CD4-positive, alpha-beta T cell treated with Interferon alpha-2 for 1 hour (primary cell): ENCODE measurements around the gene DCBLD1.

Experiments used
- DNase-seq, 2 donors: peaks; one replicate each; pipeline ENCODE4 v3.0.0-alpha.2; 2020 to 2022

Gene DCBLD1

GRCh38 chr6:117473401-117473800 is 9.1 kb upstream of the DCBLD1 start:
- no peak for DNase-seq

GRCh38 chr6:117477988-117478852 is 4.3 kb upstream of the DCBLD1 start:
- peak; percentile 17 to 43 for DNase-seq

GRCh38 chr6:117478853-117479231 is 3.6 kb upstream of the DCBLD1 start:
- DNase-seq, result no peak

GRCh38 chr6:117480651-117481050 is 1.8 kb upstream of the DCBLD1 start:
- no peak for DNase-seq

GRCh38 chr6:117481278-117481925 is 1.1 kb upstream of the DCBLD1 start:
- peak in 1 of 2 donors; percentile 23 for DNase-seq

- peak in 1 of 2 donors; percentile 3 for DNase-seq
These were observed 591 bp upstream of the DCBLD1 start for GRCh38 chr6:117481926-117482239.

- DNase-seq, result peak in 1 of 2 donors; percentile 3
These were observed 650 bp downstream of the DCBLD1 start for GRCh38 chr6:117483004-117483644.

- peak in 1 of 2 donors; percentile 31 for DNase-seq
These were observed 1.2 kb downstream of the DCBLD1 start for GRCh38 chr6:117483645-117484016.

GRCh38 chr6:117484052-117484646 is 1.7 kb downstream of the DCBLD1 start:
- no peak for DNase-seq

GRCh38 chr6:117485433-117485832 is 3.0 kb downstream of the DCBLD1 start:
- DNase-seq, result no peak

- no peak for DNase-seq
These were observed 5.3 kb downstream of the DCBLD1 start for GRCh38 chr6:117487821-117488220.

GRCh38 chr6:117489003-117489402 is 6.5 kb downstream of the DCBLD1 start:
- DNase-seq, result no peak

GRCh38 chr6:117491916-117492315 is 9.4 kb downstream of the DCBLD1 start:
- DNase-seq, result no peak

GRCh38 chr6:117493470-117493869 is 11.0 kb downstream of the DCBLD1 start:
- no peak for DNase-seq

- no peak for DNase-seq
These were observed 11.8 kb downstream of the DCBLD1 start for GRCh38 chr6:117494283-117494682.

- DNase-seq, result no peak
These were observed 12.3 kb downstream of the DCBLD1 start for GRCh38 chr6:117494694-117495318.

- no peak for DNase-seq
These were observed 13.0 kb downstream of the DCBLD1 start for GRCh38 chr6:117495425-117495824.

- DNase-seq, result no peak
These were observed 13.4 kb downstream of the DCBLD1 start for GRCh38 chr6:117495869-117496268.

GRCh38 chr6:117496383-117496990 is 14.0 kb downstream of the DCBLD1 start:
- DNase-seq, result no peak

- no peak for DNase-seq
These were observed 14.8 kb downstream of the DCBLD1 start for GRCh38 chr6:117497237-117497636.

- no peak for DNase-seq
These were observed 15.7 kb downstream of the DCBLD1 start for GRCh38 chr6:117498159-117498558.

- no peak for DNase-seq
These were observed 19.2 kb downstream of the DCBLD1 start for GRCh38 chr6:117501722-117502121.

- DNase-seq, result no peak
These were observed 20.1 kb downstream of the DCBLD1 start for GRCh38 chr6:117502580-117502979.
